Measurements from ENCODE around the gene ABCA8. TPM values are rescaled to one million over a fixed set of nuclear protein-coding genes. Genes with fewer than 3 reads are reported as not detected.
A peak's percentile ranks its signal among the peaks of the same experiment; 100 is the strongest.

ABCA8 gene
- polyA plus RNA-seq, 3 donors: not detected

GRCh38 chr17:68981288-68981687, 26.1 kb upstream of the ABCA8 start:
- no peaks in the 10 kb centered on the region for H4K20me1 ChIP-seq (ENCODE audit: insufficient read depth, low read length)
- no peaks in the 10 kb centered on the region for H3K27me3 ChIP-seq (ENCODE audit: control insufficient read depth in 2 of 2, insufficient read depth in 2 of 2, low read length in 2 of 2)
- no peaks in the 10 kb centered on the region for H3K36me3 ChIP-seq (replicated peaks in 1 of 2; ENCODE audit: control insufficient read depth in 1 of 2, insufficient read depth in 2 of 2, low read length in 2 of 2)
- DNase-seq: peak; percentile 5 to 27 (median 24)
- H2AFZ ChIP-seq (ENCODE audit: insufficient read depth, low read depth, low read length, poor library complexity, severe bottlenecking): peak overlapping the region; percentile 61
- TF ChIP-seq, protein P1, sequence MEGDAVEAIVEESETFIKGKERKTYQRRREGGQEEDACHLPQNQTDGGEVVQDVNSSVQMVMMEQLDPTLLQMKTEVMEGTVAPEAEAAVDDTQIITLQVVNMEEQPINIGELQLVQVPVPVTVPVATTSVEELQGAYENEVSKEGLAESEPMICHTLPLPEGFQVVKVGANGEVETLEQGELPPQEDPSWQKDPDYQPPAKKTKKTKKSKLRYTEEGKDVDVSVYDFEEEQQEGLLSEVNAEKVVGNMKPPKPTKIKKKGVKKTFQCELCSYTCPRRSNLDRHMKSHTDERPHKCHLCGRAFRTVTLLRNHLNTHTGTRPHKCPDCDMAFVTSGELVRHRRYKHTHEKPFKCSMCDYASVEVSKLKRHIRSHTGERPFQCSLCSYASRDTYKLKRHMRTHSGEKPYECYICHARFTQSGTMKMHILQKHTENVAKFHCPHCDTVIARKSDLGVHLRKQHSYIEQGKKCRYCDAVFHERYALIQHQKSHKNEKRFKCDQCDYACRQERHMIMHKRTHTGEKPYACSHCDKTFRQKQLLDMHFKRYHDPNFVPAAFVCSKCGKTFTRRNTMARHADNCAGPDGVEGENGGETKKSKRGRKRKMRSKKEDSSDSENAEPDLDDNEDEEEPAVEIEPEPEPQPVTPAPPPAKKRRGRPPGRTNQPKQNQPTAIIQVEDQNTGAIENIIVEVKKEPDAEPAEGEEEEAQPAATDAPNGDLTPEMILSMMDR (IDR thresholded peaks at IDR 0.05): no peak
- Mint-ChIP-seq H3K4me1 (peaks cover 10% of the 10 kb centered on the region), H3K9me3 (peaks cover 0 to 4% (median 0%) of the 10 kb centered on the region in 7 donors), H3K27me3 (ENCODE audit: low read depth in 3 of 3) (peaks cover 0 to 7% (median 0%) of the 10 kb centered on the region in 3 donors), H3K36me3 (no peaks in the 10 kb centered on the region), H3K27ac (peak overlapping the region in 5 of 7 donors; percentile 20 to 72 (median 37)), H3K4me3 (peak overlapping the region; percentile 43 to 67)
- intact Hi-C loops (cut with micrococcal nuclease): no loop called here
- H3K4me3 ChIP-seq (replicated peaks in 1 of 3; ENCODE audit: low read depth in 2 of 3, low read length in 3 of 3): peak overlapping the region in 2 of 3 experiments; percentile 10 to 63
- no CpG with 5 or more reads among the region's 2 CpGs for WGBS (ENCODE audit: insufficient coverage)
- peaks cover 3 to 10% of the 10 kb centered on the region in 2 donors for H3K4me1 ChIP-seq (ENCODE audit: control insufficient read depth in 1 of 2, insufficient read depth in 2 of 2, low read length in 2 of 2)
- H3K4me2 ChIP-seq (replicated peaks; ENCODE audit: extremely low read depth, low read length, poor library complexity, severe bottlenecking): peak overlapping the region; percentile 60
- H3K9me3 ChIP-seq (replicated peaks in 1 of 2; ENCODE audit: control insufficient read depth in 1 of 2, insufficient read depth in 1 of 2, low read length in 2 of 2): no peaks in the 10 kb centered on the region
- H3K79me2 ChIP-seq (ENCODE audit: insufficient read depth, low read length): no peaks in the 10 kb centered on the region
- no peak overlapping the region for H3K9ac ChIP-seq (ENCODE audit: insufficient read depth, low read length, poor library complexity, severe bottlenecking)
- peak overlapping the region in 1 of 2 donors; percentile 59 for H3K27ac ChIP-seq (ENCODE audit: low read depth in 1 of 2, low read length in 2 of 2)

DNA sequence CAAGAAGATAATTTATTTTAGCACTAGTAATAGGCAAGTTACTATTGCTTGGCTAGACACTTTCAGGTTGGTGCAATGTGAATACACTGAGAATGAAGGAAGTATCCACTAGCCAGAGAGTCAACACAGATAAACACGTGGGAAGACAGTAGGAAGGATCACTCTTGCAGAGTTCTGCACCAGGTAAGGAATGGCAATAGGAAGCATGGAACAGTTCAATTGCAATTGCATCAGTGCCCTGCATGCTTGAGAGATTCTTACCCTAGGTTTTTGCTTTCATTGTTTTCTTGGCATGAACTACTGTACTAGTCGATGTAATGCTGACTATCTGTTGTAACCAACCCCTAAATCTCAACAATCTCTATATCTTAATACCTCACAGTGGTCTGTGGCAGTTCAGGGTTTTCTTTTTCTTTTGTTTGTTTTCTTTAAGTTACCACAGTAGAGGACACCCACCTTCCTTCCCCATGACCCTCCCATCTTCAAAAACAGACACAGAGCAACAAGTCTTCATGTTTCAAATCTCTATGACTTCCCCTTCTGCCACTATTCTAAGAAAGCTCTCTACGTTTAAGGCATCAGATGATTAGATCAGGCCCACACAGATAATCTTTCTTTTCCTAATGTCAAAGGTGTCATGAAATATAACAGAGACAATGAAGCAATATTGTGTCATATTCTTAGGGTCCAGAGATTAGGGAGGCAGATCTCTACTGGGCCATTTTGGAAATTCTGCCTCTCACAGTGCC, 18.1 kb upstream of the ABCA8 start:
- whole genome bisulfite sequencing (ENCODE audit: insufficient coverage): 60% methylated on average over 1 of the region's 3 CpGs
- Histone ChIP-seq H3K4me1 (ENCODE audit: control insufficient read depth in 1 of 2, insufficient read depth in 2 of 2, low read length in 2 of 2) (peaks cover 8 to 9% of the 10 kb centered on the region in 2 donors), H3K36me3 (replicated peaks in 1 of 2; ENCODE audit: control insufficient read depth in 1 of 2, insufficient read depth in 2 of 2, low read length in 2 of 2) (no peaks in the 10 kb centered on the region), H3K9me3 (replicated peaks in 1 of 2; ENCODE audit: control insufficient read depth in 1 of 2, insufficient read depth in 1 of 2, low read length in 2 of 2) (no peaks in the 10 kb centered on the region), H3K4me3 (replicated peaks in 1 of 3; ENCODE audit: low read depth in 2 of 3, low read length in 3 of 3) (no peak overlapping the region), H3K27ac (ENCODE audit: low read depth in 1 of 2, low read length in 2 of 2) (no peak overlapping the region), H4K20me1 (ENCODE audit: insufficient read depth, low read length) (no peaks in the 10 kb centered on the region), H2AFZ (ENCODE audit: insufficient read depth, low read depth, low read length, poor library complexity, severe bottlenecking) (no peak overlapping the region), H3K9ac (ENCODE audit: insufficient read depth, low read length, poor library complexity, severe bottlenecking) (no peak overlapping the region), H3K4me2 (replicated peaks; ENCODE audit: extremely low read depth, low read length, poor library complexity, severe bottlenecking) (no peak overlapping the region), H3K79me2 (ENCODE audit: insufficient read depth, low read length) (no peaks in the 10 kb centered on the region), H3K27me3 (ENCODE audit: control insufficient read depth in 2 of 2, insufficient read depth in 2 of 2, low read length in 2 of 2) (no peaks in the 10 kb centered on the region)
- Mint-ChIP-seq H3K27me3 (ENCODE audit: low read depth in 3 of 3) (peaks cover 0 to 5% (median 0%) of the 10 kb centered on the region in 3 donors), H3K4me1 (peaks cover 17% of the 10 kb centered on the region), H3K9me3 (peaks cover 0 to 3% (median 0%) of the 10 kb centered on the region in 7 donors), H3K36me3 (no peaks in the 10 kb centered on the region), H3K27ac (peak overlapping the region in 1 of 7 donors; percentile 26), H3K4me3 (no peak overlapping the region)
- no peak for DNase-seq
- TF ChIP-seq, protein P1 (IDR thresholded peaks at IDR 0.05): no peak
- intact Hi-C loops (cut with micrococcal nuclease): no loop called here
